Small intestine (tissue), 7 donors: ENCODE results near the gene ENGASE. TPM values are rescaled to one million over a fixed set of nuclear protein-coding genes. Genes with fewer than 3 reads are reported as not detected.
"Not testable (repeated sequence)": the region's sequence is repeated elsewhere in the genome, so short reads cannot be mapped to it uniquely, and the experiment has no call there.

Source experiments
- DNase-seq, 2 donors: peaks; one replicate each; pipeline versions ENCODE4 v3.0.0 to v3.0.0-alpha.2; 2013
- FAIRE-seq: peaks from 2 replicates; lab custom pipeline; 2012; peaks lifted over from hg19 to GRCh38; lab: Jason Lieb, UNC
- H3K27ac ChIP-seq, 3 donors: one replicate each; pipeline ENCODE4 v1.5.1; 2013; ENCODE audit warnings: low read length in 2 of 3, mild to moderate bottlenecking in 2 of 3, control low read depth in 1 of 3, inconsistent platforms in 1 of 3, low read depth in 1 of 3, moderate library complexity in 1 of 3
- H3K27me3 ChIP-seq, 3 donors: one replicate each; pipeline ENCODE4 v1.6.1; 2013; ENCODE audit warnings: low read length in 3 of 3, inconsistent platforms in 1 of 3; ENCODE audit not compliant: control insufficient read depth in 3 of 3, insufficient read depth in 3 of 3
- H3K36me3 ChIP-seq, 3 donors: one replicate each; pipeline ENCODE4 v1.6.1; 2013; ENCODE audit warnings: low read length in 3 of 3, inconsistent platforms in 1 of 3, low read depth in 1 of 3, mild to moderate bottlenecking in 1 of 3, moderate library complexity in 1 of 3; ENCODE audit not compliant: control insufficient read depth in 3 of 3, insufficient read depth in 2 of 3
- H3K4me1 ChIP-seq, 3 donors: one replicate each; pipeline ENCODE4 v1.6.1; 2013; ENCODE audit warnings: low read length in 2 of 3, inconsistent platforms in 1 of 3, low read depth in 1 of 3, mild to moderate bottlenecking in 1 of 3, moderate library complexity in 1 of 3; ENCODE audit not compliant: control insufficient read depth in 3 of 3, insufficient read depth in 2 of 3
- H3K4me3 ChIP-seq, 3 donors: one replicate each; pipeline ENCODE4 v1.5.1; 2013; ENCODE audit warnings: low read length in 3 of 3, control low read depth in 1 of 3, inconsistent platforms in 1 of 3, low read depth in 1 of 3, mild to moderate bottlenecking in 1 of 3, moderate library complexity in 1 of 3
- H3K9me3 ChIP-seq, 2 donors: one replicate each; pipeline ENCODE4 v1.6.1; 2013; ENCODE audit warnings: low read depth in 1 of 2, low read length in 1 of 2; ENCODE audit not compliant: control insufficient read depth in 2 of 2, insufficient read depth in 1 of 2
- WGBS, 3 donors: extraction: QIAGEN DNeasy Blood & Tissue Kit; methylation state at CpG; one replicate each; pipeline ENCODE4 v1.1.7; 2013; 5-methylcytosine and 5-hydroxymethylcytosine counted together
- polyA plus RNA-seq, 4 donors: library from polyadenylated mRNA; stranded (reverse) in 3 of 4; unstranded in 1 of 4; fragments of 200-250 nt in 3 of 4; fragments of 120-200 nt in 1 of 4; gene quantifications; one replicate each; pipeline versions ENCODE4 v1.2.1 to v1.2.3, GENCODE V29; 2013
- donor health status: healthy with polysubstance abuse.
- donor health status: control.
- donor health status: control.
- donor health status: Bipolar disorder and iron deficiency.
- donor health status: healthy.

ENGASE gene
- polyA plus RNA-seq, 4 donors: 17.6 to 87.9 (median 31.0) TPM

DNA sequence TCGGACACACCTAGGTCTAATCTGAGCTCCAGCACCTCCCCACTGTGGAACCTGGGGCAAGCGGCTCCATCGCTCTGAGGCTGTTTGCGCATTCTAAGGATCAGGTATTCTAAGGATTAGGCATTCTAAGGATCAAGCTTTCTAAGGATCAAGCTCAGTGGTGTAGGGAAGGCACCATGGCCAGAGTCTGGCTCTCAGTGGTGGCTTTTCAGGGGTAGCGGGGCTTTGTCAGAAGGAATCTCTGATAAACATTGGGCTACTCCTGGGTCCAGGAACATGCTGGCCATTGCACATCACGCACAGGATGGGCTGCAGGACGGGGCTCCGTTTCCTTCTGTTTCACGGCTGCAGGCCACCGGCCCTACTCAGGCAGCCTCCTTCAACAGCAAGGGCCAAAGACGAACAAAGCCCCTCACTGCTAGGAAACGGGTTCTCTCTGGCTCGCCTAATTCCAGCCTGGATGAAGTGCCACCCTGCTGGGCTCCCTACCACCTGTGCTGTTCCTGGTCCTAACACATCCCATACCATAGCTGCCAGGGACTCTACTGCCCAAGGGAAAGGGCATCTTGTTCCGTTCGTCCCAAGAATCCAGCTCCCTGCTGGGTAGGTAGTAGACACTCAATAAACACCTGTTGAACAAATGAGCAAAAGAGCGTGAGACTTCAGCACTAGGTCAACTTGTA is 45.2 kb upstream of the ENGASE start:
- Histone ChIP-seq H3K27ac (no peak overlapping the region), H3K4me3 (no peak overlapping the region), H3K36me3 (no peaks in the 10 kb centered on the region), H3K27me3 (peaks cover 0 to 34% (median 0%) of the 10 kb centered on the region in 3 donors), H3K4me1 (peaks cover 7 to 35% (median 8%) of the 10 kb centered on the region in 3 donors), H3K9me3 (no peaks in the 10 kb centered on the region)
- DNase-seq: no peak
- no peak for FAIRE-seq
- 86 to 91% (median 88%) methylated on average over 16 of the region's 16 CpGs for WGBS, 3 donors

DNA sequence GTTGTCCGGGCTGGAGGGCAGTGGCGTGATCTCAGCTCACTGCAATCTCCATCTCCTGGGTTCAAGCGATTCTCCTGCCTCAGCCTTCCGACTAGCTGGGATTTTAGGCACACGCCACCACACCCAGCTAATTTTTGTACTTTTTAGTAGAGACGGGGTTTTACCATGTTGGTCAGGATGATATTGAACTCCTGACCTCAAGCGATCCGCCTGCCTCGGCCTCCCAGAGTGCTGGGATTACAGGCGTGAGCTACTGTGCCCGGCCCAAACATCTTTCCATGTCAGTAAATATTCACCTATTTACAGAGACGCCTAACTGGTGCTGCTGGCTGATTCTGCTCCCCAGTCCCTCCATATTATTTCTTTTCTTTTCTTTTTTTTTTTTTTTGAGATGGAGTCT is 44.0 kb upstream of the ENGASE start:
- not testable (repeated sequence) for DNase-seq, FAIRE-seq, H3K9me3 ChIP-seq, H3K36me3 ChIP-seq, H3K27ac ChIP-seq, H3K4me3 ChIP-seq
- Histone ChIP-seq H3K4me1 (peaks cover 6 to 25% (median 7%) of the 10 kb centered on the region in 3 donors), H3K27me3 (peaks cover 0 to 24% (median 0%) of the 10 kb centered on the region in 3 donors)
- 92 to 96% (median 94%) methylated on average over 12 of the region's 12 CpGs for whole genome bisulfite sequencing, 3 donors

GRCh38 chr17:79031996-79032875 is 42.4 kb upstream of the ENGASE start:
- peaks cover 0 to 19% (median 0%) of the 10 kb centered on the region in 3 donors for H3K27me3 ChIP-seq
- no peak overlapping the region for H3K4me3 ChIP-seq
- DNase-seq: no peak
- H3K4me1 ChIP-seq: peaks cover 2 to 12% (median 7%) of the 10 kb centered on the region in 3 donors
- H3K36me3 ChIP-seq: no peaks in the 10 kb centered on the region
- no peak for FAIRE-seq
- no peak overlapping the region for H3K27ac ChIP-seq
- 90 to 93% (median 90%) methylated on average over 26 of the region's 26 CpGs for WGBS, 3 donors
- no peaks in the 10 kb centered on the region for H3K9me3 ChIP-seq

GRCh38 chr17:79033046-79033616 is 41.5 kb upstream of the ENGASE start:
- WGBS, 3 donors: 84 to 88% (median 87%) methylated on average over 9 of the region's 9 CpGs
- DNase-seq (no peak), FAIRE-seq (no peak)
- H3K27ac ChIP-seq: no peak overlapping the region
- peaks cover 0 to 11% (median 0%) of the 10 kb centered on the region in 3 donors for H3K27me3 ChIP-seq
- H3K36me3 ChIP-seq: no peaks in the 10 kb centered on the region
- H3K4me1 ChIP-seq: peaks cover 1 to 4% (median 3%) of the 10 kb centered on the region in 3 donors
- H3K4me3 ChIP-seq: no peak overlapping the region
- H3K9me3 ChIP-seq: no peaks in the 10 kb centered on the region

DNA sequence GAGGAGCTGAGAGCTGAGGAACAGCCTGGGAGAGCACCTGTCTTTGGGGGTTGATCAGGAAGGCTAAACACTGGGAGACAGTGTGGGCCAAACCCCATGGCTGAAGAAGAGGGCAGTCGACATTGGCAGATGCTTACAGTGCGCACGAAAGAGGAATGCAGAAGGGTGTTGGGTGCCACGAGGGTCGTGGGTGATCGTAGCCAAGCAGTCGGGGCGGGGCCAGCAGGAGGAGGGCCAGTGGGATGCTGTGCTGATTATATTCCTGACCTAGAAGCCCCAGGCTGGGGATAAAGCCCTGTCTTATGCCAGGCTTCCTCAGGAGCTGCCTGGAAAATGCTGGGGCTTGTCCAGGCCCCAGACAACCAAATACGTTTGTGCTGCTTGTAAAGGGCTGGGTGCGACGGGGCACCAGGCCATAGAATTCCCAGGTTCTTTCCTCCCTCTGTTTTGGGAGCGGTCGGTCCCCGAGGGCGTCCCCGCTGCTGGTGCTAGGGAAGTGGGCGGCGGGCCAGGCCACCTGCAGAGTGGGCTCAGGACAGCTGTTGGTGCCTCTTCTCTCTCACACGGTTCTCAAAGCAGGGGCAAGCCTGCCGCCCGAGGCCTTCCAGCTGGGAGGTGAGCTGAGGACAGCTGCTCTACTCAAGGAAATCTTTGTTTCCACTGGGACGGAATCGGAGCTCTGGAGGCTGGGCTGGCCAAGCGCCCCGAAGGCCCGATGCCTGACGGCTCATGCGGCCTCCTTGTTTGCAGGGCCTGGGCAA is 40.7 kb upstream of the ENGASE start:
- Histone ChIP-seq H3K4me3 (no peak overlapping the region), H3K36me3 (no peaks in the 10 kb centered on the region), H3K4me1 (peaks cover 0 to 4% (median 0%) of the 10 kb centered on the region in 3 donors), H3K9me3 (no peaks in the 10 kb centered on the region), H3K27me3 (peaks cover 0 to 7% (median 0%) of the 10 kb centered on the region in 3 donors), H3K27ac (peak overlapping the region in 1 of 3 donors; percentile 56)
- 26 to 49% (median 36%) methylated on average over 28 of the region's 28 CpGs for WGBS, 3 donors
- DNase-seq (peak in 1 of 2 donors; percentile 37), FAIRE-seq (no peak)

- no peak for DNase-seq
- no peak overlapping the region for H3K27ac ChIP-seq
- H3K36me3 ChIP-seq: no peaks in the 10 kb centered on the region
- 72 to 79% (median 79%) methylated on average over 8 of the region's 8 CpGs for WGBS, 3 donors
- H3K4me3 ChIP-seq: no peak overlapping the region
- peaks cover 0 to 3% (median 0%) of the 10 kb centered on the region in 3 donors for H3K27me3 ChIP-seq
- H3K9me3 ChIP-seq: no peaks in the 10 kb centered on the region
- peaks cover 0 to 4% (median 0%) of the 10 kb centered on the region in 3 donors for H3K4me1 ChIP-seq
- FAIRE-seq: no peak
These were observed 39.6 kb upstream of the ENGASE start for GRCh38 chr17:79034931-79035485.

- Histone ChIP-seq H3K27ac (no peak overlapping the region), H3K4me1 (peaks cover 0 to 4% (median 0%) of the 10 kb centered on the region in 3 donors), H3K36me3 (no peaks in the 10 kb centered on the region), H3K4me3 (no peak overlapping the region), H3K27me3 (peaks cover 0 to 3% (median 0%) of the 10 kb centered on the region in 3 donors), H3K9me3 (no peaks in the 10 kb centered on the region)
- FAIRE-seq (no peak), DNase-seq (no peak)
- 94 to 96% (median 95%) methylated on average over 6 of the region's 6 CpGs for WGBS, 3 donors
These were observed 38.9 kb upstream of the ENGASE start for GRCh38 chr17:79035686-79036085.
